ENCODE results near the gene ABLIM1.

The ABLIM1 gene

GRCh38 chr10:114694752-114695151 is 36.7 kb upstream of the ABLIM1 start:
- Histone ChIP-seq H3K4me3 (ENCODE audit: low read length) (no peak overlapping the region), H3K79me2 (ENCODE audit: low read length) (no peaks in the 10 kb centered on the region), H3K9ac (ENCODE audit: low read length) (no peak overlapping the region), H3K36me3 (replicated peaks; ENCODE audit: insufficient read depth, low read length) (no peaks in the 10 kb centered on the region), H3K9me3 (replicated peaks; ENCODE audit: insufficient read depth, low read length) (no peaks in the 10 kb centered on the region), H3K4me2 (ENCODE audit: low read depth, low read length) (no peak overlapping the region), H3K27me3 (replicated peaks; ENCODE audit: insufficient read depth, low read length) (no peaks in the 10 kb centered on the region), H3F3A (ENCODE audit: insufficient read depth, low read length) (no peaks in the 10 kb centered on the region), H3K27ac (ENCODE audit: low read length) (no peak overlapping the region), H4K20me1 (ENCODE audit: insufficient read depth, low read length) (no peaks in the 10 kb centered on the region), H3K4me1 (ENCODE audit: low read length) (no peaks in the 10 kb centered on the region), H2AFZ (ENCODE audit: low read length) (no peak overlapping the region), H3K9me2 (replicated peaks; ENCODE audit: insufficient read depth, low read length) (no peaks in the 10 kb centered on the region)
- TF ChIP-seq CTCF (IDR thresholded peaks at IDR 0.05; ENCODE audit: low read length) (peak; percentile 58), EZH2phosphoT487 (IDR thresholded peaks at IDR 0.05; ENCODE audit: low read length) (no peak), EZH2 (optimal IDR thresholded peaks at IDR 0.05; ENCODE audit: low read depth, low read length) (no peak)
- peak; percentile 14 for DNase-seq

- TF ChIP-seq CTCF (IDR thresholded peaks at IDR 0.05; ENCODE audit: low read length) (no peak), EZH2phosphoT487 (IDR thresholded peaks at IDR 0.05; ENCODE audit: low read length) (no peak), EZH2 (optimal IDR thresholded peaks at IDR 0.05; ENCODE audit: low read depth, low read length) (no peak)
- Histone ChIP-seq H3K9me3 (replicated peaks; ENCODE audit: insufficient read depth, low read length) (no peaks in the 10 kb centered on the region), H3K9me2 (replicated peaks; ENCODE audit: insufficient read depth, low read length) (no peaks in the 10 kb centered on the region)
Observed at GRCh38 chr10:114694062-114694461, 36.0 kb upstream of the ABLIM1 start.

GRCh38 chr10:114691442-114691941 is 33.4 kb upstream of the ABLIM1 start:
- Histone ChIP-seq H3K36me3 (replicated peaks; ENCODE audit: insufficient read depth, low read length) (no peaks in the 10 kb centered on the region), H3K79me2 (ENCODE audit: low read length) (no peaks in the 10 kb centered on the region), H3K4me2 (ENCODE audit: low read depth, low read length) (no peak overlapping the region), H3K27me3 (replicated peaks; ENCODE audit: insufficient read depth, low read length) (no peaks in the 10 kb centered on the region), H3K27ac (ENCODE audit: low read length) (no peak overlapping the region), H3K9me3 (replicated peaks; ENCODE audit: insufficient read depth, low read length) (no peaks in the 10 kb centered on the region), H3K9ac (ENCODE audit: low read length) (no peak overlapping the region), H3F3A (ENCODE audit: insufficient read depth, low read length) (no peaks in the 10 kb centered on the region), H2AFZ (ENCODE audit: low read length) (no peak overlapping the region), H3K9me2 (replicated peaks; ENCODE audit: insufficient read depth, low read length) (no peaks in the 10 kb centered on the region), H3K4me3 (ENCODE audit: low read length) (no peak overlapping the region), H4K20me1 (ENCODE audit: insufficient read depth, low read length) (no peaks in the 10 kb centered on the region), H3K4me1 (ENCODE audit: low read length) (no peaks in the 10 kb centered on the region)
- TF ChIP-seq EZH2 (optimal IDR thresholded peaks at IDR 0.05; ENCODE audit: low read depth, low read length) (no peak), CTCF (IDR thresholded peaks at IDR 0.05; ENCODE audit: low read length) (no peak), EZH2phosphoT487 (IDR thresholded peaks at IDR 0.05; ENCODE audit: low read length) (no peak)
- no peak for DNase-seq

More at GRCh38 chr10:114694062-114694461, 36.0 kb upstream of the ABLIM1 start:
- Histone ChIP-seq H3F3A (ENCODE audit: insufficient read depth, low read length) (no peaks in the 10 kb centered on the region), H3K4me1 (ENCODE audit: low read length) (no peaks in the 10 kb centered on the region), H3K4me3 (ENCODE audit: low read length) (no peak overlapping the region), H3K79me2 (ENCODE audit: low read length) (no peaks in the 10 kb centered on the region), H3K9ac (ENCODE audit: low read length) (no peak overlapping the region), H2AFZ (ENCODE audit: low read length) (no peak overlapping the region), H4K20me1 (ENCODE audit: insufficient read depth, low read length) (no peaks in the 10 kb centered on the region), H3K4me2 (ENCODE audit: low read depth, low read length) (no peak overlapping the region), H3K27ac (ENCODE audit: low read length) (no peak overlapping the region), H3K36me3 (replicated peaks; ENCODE audit: insufficient read depth, low read length) (no peaks in the 10 kb centered on the region), H3K27me3 (replicated peaks; ENCODE audit: insufficient read depth, low read length) (no peaks in the 10 kb centered on the region)
- DNase-seq, result no peak

All from MM.1S (cell line).